GM13977 (cell line): Measurements from ENCODE around the gene MAT1A.
"Not testable (repeated sequence)": the region's sequence is repeated elsewhere in the genome, so short reads cannot be mapped to it uniquely, and the experiment has no call there.

ENCODE experiments used
- DNase-seq: peaks from one replicate; pipeline ENCODE4 v3.0.0; 2012; ENCODE audit warnings: low spot score
- in situ Hi-C: fragments of 300-500 bp; cut with MboI; formaldehyde crosslinking; loops from one replicate; pipeline ENCODE4 v1.12.0; 2022; ENCODE audit warnings: low sequenced_read_pairs, low pct_unique_long_range_greater_than_20kb, mixed read lengths, inconsistent platforms; ENCODE audit not compliant: unreplicated experiment

Gene MAT1A

DNA sequence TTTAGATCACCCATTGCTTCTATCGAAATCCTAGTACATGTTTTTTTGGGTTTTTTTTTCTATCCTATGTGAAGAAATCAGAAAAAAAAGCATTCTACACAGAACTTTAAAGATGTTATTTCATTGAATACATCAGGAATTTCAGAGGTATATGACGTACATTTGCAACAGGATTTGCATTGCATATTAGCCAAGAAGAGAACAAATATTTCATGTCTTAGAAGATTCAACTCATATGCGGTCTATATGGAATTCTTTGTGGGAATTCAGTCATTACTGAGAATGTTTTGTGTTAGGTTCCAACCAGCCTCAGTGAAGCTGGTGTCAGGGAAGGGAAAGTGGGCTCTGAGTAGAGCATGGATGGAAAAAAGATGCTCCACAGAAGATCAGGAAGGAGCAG is 45.1 kb downstream of the MAT1A start:
- DNase-seq, in situ Hi-C loops: not testable (repeated sequence)

DNA sequence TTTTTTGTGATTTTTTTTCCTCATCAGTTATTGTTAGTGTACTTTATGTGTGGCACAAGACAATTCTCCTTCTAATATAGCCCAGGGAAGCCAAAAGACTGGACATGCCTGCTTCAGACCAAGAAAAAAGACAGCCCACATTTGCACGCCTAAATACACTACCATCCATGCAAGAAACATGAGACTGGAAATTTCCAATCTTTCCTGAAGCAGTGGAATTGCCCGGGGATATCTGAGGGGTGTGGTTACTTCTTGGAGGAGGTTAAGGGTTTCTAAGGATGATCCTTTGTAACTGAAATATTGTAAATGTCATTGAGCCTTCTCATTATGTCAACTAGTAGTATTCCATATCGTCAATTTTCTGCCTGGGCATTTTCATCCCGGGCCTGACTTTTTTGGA is 47.1 kb downstream of the MAT1A start:
- in situ Hi-C loops, DNase-seq: not testable (repeated sequence)

DNA sequence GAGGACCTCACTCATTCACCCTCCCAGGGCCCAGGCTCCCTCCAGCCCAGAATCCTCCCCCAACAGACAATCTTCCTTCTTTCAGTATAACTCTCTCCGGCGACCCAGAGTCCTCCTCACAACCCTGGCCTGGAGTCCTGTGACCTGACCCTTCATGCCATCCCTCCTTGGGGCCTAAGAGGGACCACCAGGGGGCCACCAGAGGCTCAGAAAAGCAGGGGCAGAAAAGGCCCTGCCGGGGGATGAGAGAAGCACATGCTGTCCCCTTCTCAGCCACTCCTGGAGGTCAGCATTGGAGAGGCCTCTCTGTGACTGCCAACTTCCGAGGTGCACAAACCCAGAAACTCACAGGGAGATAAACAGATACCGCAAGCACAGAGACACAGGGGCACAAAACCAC is 53.0 kb downstream of the MAT1A start:
- in situ Hi-C loops, DNase-seq: not testable (repeated sequence)

DNA sequence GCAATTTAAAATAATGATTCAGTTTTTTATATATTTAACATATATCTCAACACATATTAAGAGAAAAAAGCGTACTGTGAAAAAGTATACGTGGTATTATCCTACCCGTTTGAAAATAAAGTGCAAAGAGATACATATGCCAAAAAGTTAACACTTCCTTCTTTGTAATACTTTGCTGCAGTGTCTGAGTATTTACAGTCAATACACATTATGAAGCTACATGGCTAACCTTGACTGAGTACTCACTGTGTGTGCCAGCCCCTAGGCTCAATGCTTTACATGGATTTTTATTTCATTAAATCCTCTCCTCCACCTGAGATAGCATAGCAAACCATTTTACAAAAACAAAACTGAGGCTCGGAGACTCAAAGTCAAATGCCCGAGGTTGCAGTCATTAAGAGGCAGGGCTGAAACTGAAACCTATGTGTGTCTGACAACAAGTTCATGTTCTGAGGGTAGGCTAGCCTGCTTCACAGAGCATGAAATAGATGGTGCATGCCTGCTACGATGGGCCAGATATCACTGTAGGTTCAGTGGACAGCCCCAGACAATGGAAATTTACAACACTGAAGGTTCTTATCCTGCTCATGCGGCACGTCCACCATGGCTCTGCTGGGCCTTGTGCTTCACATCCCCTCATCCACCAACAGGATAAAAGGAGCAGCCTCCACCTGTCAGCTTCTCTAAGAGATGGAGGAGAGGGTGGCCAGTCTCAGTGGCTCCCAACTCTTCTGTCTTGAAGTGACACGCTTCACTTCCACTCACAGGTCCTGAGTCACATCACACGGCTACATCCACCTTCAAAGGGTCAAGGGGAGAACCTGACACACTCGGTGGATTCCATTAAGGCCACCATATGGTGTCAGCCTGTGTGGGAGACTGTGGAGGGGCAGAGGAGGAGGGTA is 54.9 kb downstream of the MAT1A start:
- DNase-seq, in situ Hi-C loops: not testable (repeated sequence)

DNA sequence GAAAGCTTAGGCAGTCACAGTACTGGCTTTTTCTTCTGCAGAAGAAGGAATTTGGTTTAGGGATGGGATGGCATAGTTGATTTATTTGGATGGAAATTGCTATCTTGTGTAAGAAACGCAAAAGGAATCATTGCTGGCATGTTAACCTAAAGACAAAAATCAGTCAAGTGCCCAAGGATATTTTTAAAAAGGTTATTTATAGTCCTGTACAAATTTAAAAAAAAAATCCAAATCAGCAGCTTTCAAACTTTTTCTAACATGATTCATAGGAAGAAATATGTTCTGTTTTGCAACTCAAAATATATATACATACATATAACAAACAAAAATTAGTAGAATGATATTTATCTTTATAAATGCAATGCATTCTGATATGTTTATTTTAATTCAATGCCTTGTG is 55.6 kb downstream of the MAT1A start:
- DNase-seq, in situ Hi-C loops: not testable (repeated sequence)

DNA sequence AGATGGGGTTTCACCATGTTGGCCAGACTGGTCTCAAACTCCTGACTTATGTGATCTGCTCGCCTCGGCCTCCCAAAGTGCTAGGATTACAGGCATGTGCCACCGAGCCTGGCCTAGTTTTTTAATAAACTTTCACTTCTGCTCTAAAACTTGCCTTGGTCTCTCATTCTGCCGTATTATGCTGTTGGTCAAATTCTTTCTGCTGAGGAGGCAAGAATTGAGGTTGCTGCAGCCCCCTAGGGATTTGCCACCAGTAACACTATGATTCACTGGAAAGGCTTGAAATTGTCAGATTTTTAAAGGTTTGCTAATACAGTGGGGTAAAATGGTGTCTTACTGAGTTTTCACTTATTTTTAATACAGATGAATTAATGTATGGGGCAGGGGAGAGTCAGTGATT is 62.7 kb downstream of the MAT1A start:
- in situ Hi-C loops, DNase-seq: not testable (repeated sequence)

DNA sequence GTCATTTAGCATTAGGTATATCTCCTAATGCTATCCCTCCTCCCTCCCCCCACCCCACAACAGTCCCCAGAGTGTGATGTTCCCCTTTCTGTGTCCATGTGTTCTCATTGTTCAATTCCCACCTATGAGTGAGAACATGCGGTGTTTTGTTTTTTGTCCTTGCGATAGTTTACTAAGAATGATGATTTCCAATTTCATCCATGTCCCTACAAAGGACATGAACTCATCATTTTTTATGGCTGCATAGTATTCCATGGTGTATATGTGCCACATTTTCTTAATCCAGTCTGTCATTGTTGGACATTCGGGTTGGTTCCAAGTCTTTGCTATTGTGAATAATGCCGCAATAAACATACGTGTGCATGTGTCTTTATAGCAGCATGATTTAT is 66.4 kb downstream of the MAT1A start:
- in situ Hi-C loops, DNase-seq: not testable (repeated sequence)
